ENCODE results near the gene FAM3C.
A peak's percentile ranks its signal among the peaks of the same experiment; 100 is the strongest.

The FAM3C gene

DNA sequence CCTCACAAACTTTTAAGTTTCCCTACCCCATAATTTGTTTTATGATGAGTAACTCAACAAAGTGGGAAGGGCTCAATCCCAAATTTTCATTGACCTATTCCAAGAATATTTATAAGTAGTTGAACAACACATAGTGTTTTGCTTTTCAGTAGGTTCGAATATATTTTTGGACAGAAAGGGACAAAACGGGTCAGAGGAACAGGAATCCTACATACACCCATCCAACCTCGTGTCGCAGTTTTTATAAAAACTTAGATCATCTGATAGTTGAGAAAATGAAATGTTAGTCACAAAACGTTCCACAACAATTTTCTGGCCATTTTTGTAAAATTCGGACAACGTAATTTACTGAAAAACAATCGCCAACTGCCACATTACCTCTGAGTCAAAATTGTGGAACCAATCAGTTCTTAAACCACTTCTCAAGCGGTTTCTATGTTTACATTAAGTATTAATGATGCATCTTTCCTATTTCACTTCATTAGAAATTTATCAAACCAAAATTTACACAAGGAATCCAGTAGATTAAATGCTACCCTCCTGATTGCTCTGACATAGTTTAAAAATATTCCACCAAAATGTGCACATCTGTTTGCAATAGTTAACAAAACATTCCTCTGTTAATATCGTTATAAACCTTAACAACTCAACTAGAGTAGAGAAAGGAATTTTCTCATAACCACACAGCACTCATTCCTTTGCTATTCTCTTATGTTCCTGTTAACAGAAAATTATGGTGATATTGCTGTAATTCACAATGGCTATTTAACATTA, 61.0 kb downstream of the FAM3C start:
- H3K4me3 ChIP-seq (ENCODE audit: low read depth, low read length, poor library complexity, severe bottlenecking) = no peak overlapping the region

GRCh38 chr7:121334376-121334775, 61.7 kb downstream of the FAM3C start:
- Histone ChIP-seq H3K4me1 (ENCODE audit: insufficient read depth, low read length, severe bottlenecking) (peaks cover 43% of the 10 kb centered on the region), H3K27me3 (ENCODE audit: insufficient read depth, low read length) (no peaks in the 10 kb centered on the region), H4K20me1 (ENCODE audit: insufficient read depth, low read length) (no peaks in the 10 kb centered on the region)

More for the DNA sequence above, 61.0 kb downstream of the FAM3C start:
- Histone ChIP-seq H3K4me1 (ENCODE audit: insufficient read depth, low read length, severe bottlenecking) (peaks cover 43% of the 10 kb centered on the region), H3F3A (ENCODE audit: insufficient read depth, low read length) (no peaks in the 10 kb centered on the region), H3K27me3 (ENCODE audit: insufficient read depth, low read length) (no peaks in the 10 kb centered on the region), H3K9ac (ENCODE audit: low read length) (no peak overlapping the region), H4K20me1 (ENCODE audit: insufficient read depth, low read length) (no peaks in the 10 kb centered on the region), H3K4me2 (ENCODE audit: low read length) (no peak overlapping the region), H3K36me3 (ENCODE audit: insufficient read depth, low read length) (no peaks in the 10 kb centered on the region), H3K79me2 (ENCODE audit: insufficient read depth, low read length) (no peaks in the 10 kb centered on the region), H3K9me3 (ENCODE audit: low read length) (no peaks in the 10 kb centered on the region), H3K27ac (ENCODE audit: low read depth, low read length, poor library complexity, severe bottlenecking) (peak overlapping the region; percentile 0), H3K9me2 (ENCODE audit: low read depth, low read length) (no peaks in the 10 kb centered on the region), H2AFZ (ENCODE audit: low read length) (no peak overlapping the region)
- TF ChIP-seq CTCF (IDR thresholded peaks at IDR 0.05; ENCODE audit: low read length) = no peak

DNA sequence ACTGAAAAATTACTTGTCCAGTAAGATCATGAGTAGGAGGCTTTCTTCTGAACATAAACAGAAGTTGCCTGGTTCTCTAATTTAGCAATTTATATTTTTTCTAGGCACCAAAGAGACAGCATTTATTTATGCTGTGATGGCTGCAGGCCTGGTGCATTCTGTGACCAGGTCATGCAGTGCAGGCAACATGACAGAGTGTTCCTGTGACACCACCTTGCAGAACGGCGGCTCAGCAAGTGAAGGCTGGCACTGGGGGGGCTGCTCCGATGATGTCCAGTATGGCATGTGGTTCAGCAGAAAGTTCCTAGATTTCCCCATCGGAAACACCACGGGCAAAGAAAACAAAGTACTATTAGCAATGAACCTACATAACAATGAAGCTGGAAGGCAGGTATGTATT, 64.5 kb downstream of the FAM3C start:
- Histone ChIP-seq H4K20me1 (ENCODE audit: insufficient read depth, low read length) (no peaks in the 10 kb centered on the region), H3K4me1 (ENCODE audit: insufficient read depth, low read length, severe bottlenecking) (peaks cover 31% of the 10 kb centered on the region), H3K79me2 (ENCODE audit: insufficient read depth, low read length) (no peaks in the 10 kb centered on the region), H3K4me2 (ENCODE audit: low read length) (peak overlapping the region; percentile 4; the same call in 1 of the 2 replicates), H3K36me3 (ENCODE audit: insufficient read depth, low read length) (no peaks in the 10 kb centered on the region), H3K9ac (ENCODE audit: low read length) (peak overlapping the region; percentile 10; the same call in 1 of the 2 replicates), H3K4me3 (ENCODE audit: low read depth, low read length, poor library complexity, severe bottlenecking) (no peak overlapping the region), H3K27me3 (ENCODE audit: insufficient read depth, low read length) (no peaks in the 10 kb centered on the region), H3K27ac (ENCODE audit: low read depth, low read length, poor library complexity, severe bottlenecking) (peak overlapping the region; percentile 17), H3K9me3 (ENCODE audit: low read length) (peaks cover 5% of the 10 kb centered on the region; the same call in 1 of the 2 replicates), H2AFZ (ENCODE audit: low read length) (peak overlapping the region; percentile 72), H3K9me2 (ENCODE audit: low read depth, low read length) (no peaks in the 10 kb centered on the region), H3F3A (ENCODE audit: insufficient read depth, low read length) (no peaks in the 10 kb centered on the region)
- TF ChIP-seq EZH2 (IDR thresholded peaks at IDR 0.05; ENCODE audit: borderline replicate concordance, low read length) (no peak), CTCF (IDR thresholded peaks at IDR 0.05; ENCODE audit: low read length) (no peak)

More at GRCh38 chr7:121334376-121334775, 61.7 kb downstream of the FAM3C start:
- Histone ChIP-seq H3K4me3 (ENCODE audit: low read depth, low read length, poor library complexity, severe bottlenecking) (no peak overlapping the region), H3K9me3 (ENCODE audit: low read length) (no peaks in the 10 kb centered on the region; the same call in 1 of the 2 replicates), H3F3A (ENCODE audit: insufficient read depth, low read length) (no peaks in the 10 kb centered on the region), H2AFZ (ENCODE audit: low read length) (no peak overlapping the region), H3K4me2 (ENCODE audit: low read length) (no peak overlapping the region), H3K79me2 (ENCODE audit: insufficient read depth, low read length) (no peaks in the 10 kb centered on the region), H3K9me2 (ENCODE audit: low read depth, low read length) (no peaks in the 10 kb centered on the region), H3K27ac (ENCODE audit: low read depth, low read length, poor library complexity, severe bottlenecking) (no peak overlapping the region), H3K36me3 (ENCODE audit: insufficient read depth, low read length) (no peaks in the 10 kb centered on the region), H3K9ac (ENCODE audit: low read length) (no peak overlapping the region)
- TF ChIP-seq CTCF (IDR thresholded peaks at IDR 0.05; ENCODE audit: low read length) (no peak), EZH2 (IDR thresholded peaks at IDR 0.05; ENCODE audit: borderline replicate concordance, low read length) (no peak)

All from OCI-LY1 (cell line).